Measurements from ENCODE around the gene COL28A1.

The COL28A1 gene

GRCh38 chr7:7519528-7519927 is 16.1 kb downstream of the COL28A1 start:
- H3K4me3 ChIP-seq (ENCODE audit: low read length): no peak overlapping the region
- TF ChIP-seq ZNF274 (IDR thresholded peaks at IDR 0.05; ENCODE audit: low read depth, low read length): no peak

- no peak overlapping the region for H3K4me3 ChIP-seq (ENCODE audit: low read length)
- TF ChIP-seq ZNF274 (IDR thresholded peaks at IDR 0.05; ENCODE audit: low read depth, low read length): no peak
Observed at GRCh38 chr7:7519056-7519455, 16.6 kb downstream of the COL28A1 start.

- H3K4me3 ChIP-seq (ENCODE audit: low read length): no peak overlapping the region
- no peak for TF ChIP-seq ZNF274 (IDR thresholded peaks at IDR 0.05; ENCODE audit: low read depth, low read length)
Observed at GRCh38 chr7:7517754-7518153, 17.9 kb downstream of the COL28A1 start.

DNA sequence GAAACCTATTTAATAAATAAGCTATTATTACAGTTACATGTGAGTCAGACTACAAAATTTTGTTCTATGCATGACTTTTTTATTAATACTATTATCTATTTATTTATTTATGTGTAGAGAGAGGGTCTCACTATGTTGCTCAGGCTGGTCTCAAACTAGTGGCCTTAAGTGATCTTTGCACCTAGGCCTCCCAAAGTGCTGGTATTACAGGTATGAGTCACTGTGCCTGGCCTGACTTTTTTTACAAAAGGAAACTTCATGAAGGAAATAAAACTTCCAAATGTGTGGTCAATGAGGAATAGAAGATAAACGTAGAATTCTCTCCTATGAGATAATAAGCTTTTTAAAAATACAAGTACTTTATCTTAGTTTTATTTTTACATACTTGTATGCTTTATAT is 19.0 kb downstream of the COL28A1 start:
- TF ChIP-seq ZNF274 (IDR thresholded peaks at IDR 0.05; ENCODE audit: low read depth, low read length): no peak
- H3K4me3 ChIP-seq (ENCODE audit: low read length): no peak overlapping the region

GRCh38 chr7:7516156-7516555 is 19.5 kb downstream of the COL28A1 start:
- no peak for TF ChIP-seq ZNF274 (IDR thresholded peaks at IDR 0.05; ENCODE audit: low read depth, low read length)

DNA sequence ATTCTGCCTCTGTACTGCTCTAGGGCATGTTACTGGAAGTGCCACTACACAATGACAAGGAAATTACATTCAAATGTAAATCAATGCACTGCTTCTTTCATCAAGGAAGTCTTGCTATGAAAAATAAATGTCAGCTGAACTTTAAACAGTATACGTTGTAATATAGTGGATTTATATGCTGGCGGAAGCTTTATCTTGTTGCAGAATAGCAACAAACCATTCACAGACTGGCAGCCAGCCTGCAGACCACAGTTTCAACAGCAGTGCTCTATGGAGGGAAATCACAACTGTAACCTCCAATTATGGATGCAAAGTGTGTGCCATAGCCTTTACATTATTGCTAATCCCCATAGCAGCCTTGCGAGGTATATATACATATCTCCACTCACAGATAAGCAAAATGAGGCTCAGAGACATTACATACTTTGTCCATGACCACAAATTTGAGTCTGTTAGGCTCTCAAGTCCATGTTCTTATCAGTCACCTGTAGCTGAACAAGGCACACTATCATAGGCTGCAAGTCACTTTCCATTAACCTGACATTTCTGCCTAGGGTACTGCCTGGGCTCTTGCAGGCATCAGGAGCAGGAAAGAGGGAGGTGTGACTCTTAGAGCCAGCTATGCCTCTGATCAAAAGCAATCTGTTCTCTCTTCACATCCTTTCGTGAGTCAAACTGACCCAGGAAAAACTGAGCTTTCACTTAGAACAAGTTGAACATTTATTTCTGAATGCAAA is 22.6 kb downstream of the COL28A1 start:
- H3K4me3 ChIP-seq (ENCODE audit: low read length): no peak overlapping the region
- TF ChIP-seq ZNF274 (IDR thresholded peaks at IDR 0.05; ENCODE audit: low read depth, low read length): no peak

More at GRCh38 chr7:7516156-7516555, 19.5 kb downstream of the COL28A1 start:
- H3K4me3 ChIP-seq (ENCODE audit: low read length): no peak overlapping the region

GRCh38 chr7:7510794-7511193 is 24.9 kb downstream of the COL28A1 start:
- TF ChIP-seq ZNF274 (IDR thresholded peaks at IDR 0.05; ENCODE audit: low read depth, low read length): no peak

GRCh38 chr7:7505915-7506314 is 29.8 kb downstream of the COL28A1 start:
- TF ChIP-seq ZNF274 (IDR thresholded peaks at IDR 0.05; ENCODE audit: low read depth, low read length): no peak
- no peak overlapping the region for H3K4me3 ChIP-seq (ENCODE audit: low read length)

More at GRCh38 chr7:7510794-7511193, 24.9 kb downstream of the COL28A1 start:
- H3K4me3 ChIP-seq (ENCODE audit: low read length): no peak overlapping the region

DNA sequence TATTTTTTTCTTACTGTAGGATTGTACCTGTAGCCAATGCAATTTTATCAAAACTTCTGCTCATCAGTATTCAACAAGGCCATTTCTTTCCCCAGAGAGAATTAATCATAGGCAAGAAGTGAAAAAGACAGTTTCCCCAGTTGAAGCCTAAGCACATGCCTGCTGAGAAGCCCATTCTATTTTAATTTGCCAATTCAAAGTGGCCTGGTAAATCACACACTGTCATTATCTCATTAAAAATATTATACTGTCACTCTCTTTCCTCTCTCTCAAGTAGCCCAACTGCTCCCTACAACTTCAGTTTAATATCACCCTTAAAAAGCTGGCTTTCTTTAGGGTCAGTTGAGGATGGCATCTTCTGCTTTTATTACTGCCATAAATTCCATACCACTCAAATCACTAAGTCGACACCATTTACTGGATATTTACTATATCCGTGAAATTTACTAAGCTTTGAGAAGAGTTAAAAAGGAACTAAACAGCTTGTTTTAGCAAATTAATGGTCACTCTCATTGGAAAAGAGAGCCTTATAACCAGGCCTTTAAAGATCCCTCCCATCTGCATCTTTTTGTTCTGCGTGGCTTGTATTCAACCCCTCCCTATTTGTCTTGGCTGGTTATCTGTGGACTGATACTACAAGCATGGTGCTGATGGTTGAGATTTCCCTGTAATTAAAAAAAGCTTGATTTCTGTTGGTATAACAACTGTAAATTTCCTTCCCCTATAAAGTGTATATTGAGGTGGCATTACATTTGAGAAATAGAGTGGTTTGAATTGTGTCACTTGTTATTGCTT is 30.6 kb downstream of the COL28A1 start:
- no peak overlapping the region for H3K4me3 ChIP-seq (ENCODE audit: low read length)
- TF ChIP-seq ZNF274 (IDR thresholded peaks at IDR 0.05; ENCODE audit: low read depth, low read length): no peak

- no peak overlapping the region for H3K4me3 ChIP-seq (ENCODE audit: low read length)
- no peak for TF ChIP-seq ZNF274 (IDR thresholded peaks at IDR 0.05; ENCODE audit: low read depth, low read length)
Observed at GRCh38 chr7:7499892-7500291, 35.8 kb downstream of the COL28A1 start.

DNA sequence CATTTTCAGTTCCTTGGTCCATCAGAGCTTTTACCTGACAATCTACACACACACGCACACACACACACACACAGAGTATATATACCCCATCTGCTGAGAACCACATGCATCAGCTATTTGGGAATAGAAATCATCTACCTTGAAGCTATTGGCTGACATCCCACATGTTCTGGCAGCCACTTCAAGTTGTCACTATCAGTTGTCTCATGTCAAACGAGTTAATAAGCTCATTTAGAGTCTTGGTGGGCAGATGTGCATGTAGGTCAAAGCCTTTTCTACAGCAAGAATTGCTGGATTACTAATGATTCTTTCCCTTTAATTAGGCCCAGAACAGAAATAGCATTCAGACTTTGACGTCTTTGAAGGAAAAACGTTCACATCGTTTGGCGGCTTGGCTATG is 36.8 kb downstream of the COL28A1 start:
- no peak overlapping the region for H3K4me3 ChIP-seq (ENCODE audit: low read length)
- no peak for TF ChIP-seq ZNF274 (IDR thresholded peaks at IDR 0.05; ENCODE audit: low read depth, low read length)

DNA sequence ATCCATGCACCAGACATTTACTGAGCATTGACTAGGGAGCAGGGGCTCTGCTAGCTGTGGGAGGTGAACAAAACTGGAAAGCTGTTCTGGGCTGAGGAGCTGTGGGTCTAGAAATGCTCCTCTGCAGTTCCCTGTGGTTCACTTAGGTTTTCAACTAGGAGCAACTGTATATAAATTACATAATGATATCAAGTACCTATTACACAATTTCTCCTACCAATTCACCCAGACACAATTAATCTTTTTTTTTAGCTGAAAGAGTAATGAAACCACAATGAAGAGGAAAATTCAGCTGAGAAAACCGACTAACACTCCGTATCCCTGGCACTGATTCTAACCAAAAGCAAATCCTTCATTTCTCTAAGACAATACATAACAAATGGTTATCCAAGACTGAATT is 39.4 kb downstream of the COL28A1 start:
- no peak overlapping the region for H3K4me3 ChIP-seq (ENCODE audit: low read length)
- no peak for TF ChIP-seq ZNF274 (IDR thresholded peaks at IDR 0.05; ENCODE audit: low read depth, low read length)

GRCh38 chr7:7495171-7495570 is 40.5 kb downstream of the COL28A1 start:
- no peak for TF ChIP-seq ZNF274 (IDR thresholded peaks at IDR 0.05; ENCODE audit: low read depth, low read length)
- no peak overlapping the region for H3K4me3 ChIP-seq (ENCODE audit: low read length)

DNA sequence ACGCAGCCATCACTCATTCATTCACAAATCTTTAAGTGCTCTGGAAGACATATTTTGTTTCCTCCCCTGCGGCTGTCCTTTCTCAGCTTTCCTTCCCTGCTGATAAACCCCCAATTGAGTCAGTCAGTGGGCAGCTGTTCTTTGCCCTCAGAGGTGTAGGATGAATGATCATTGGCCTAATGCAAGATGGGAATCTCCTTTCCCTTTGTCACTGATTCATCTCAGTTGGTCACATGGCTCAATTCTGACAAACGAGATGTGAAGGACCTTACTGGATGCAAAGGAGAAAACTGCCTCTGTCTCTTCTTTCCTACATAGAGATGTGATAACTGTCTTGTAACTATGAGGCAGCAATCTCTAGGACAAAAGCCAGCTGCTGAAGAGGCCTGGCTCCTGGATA is 44.6 kb downstream of the COL28A1 start:
- TF ChIP-seq ZNF274 (IDR thresholded peaks at IDR 0.05; ENCODE audit: low read depth, low read length): no peak

GRCh38 chr7:7490003-7490402 is 45.7 kb downstream of the COL28A1 start:
- no peak overlapping the region for H3K4me3 ChIP-seq (ENCODE audit: low read length)
- no peak for TF ChIP-seq ZNF274 (IDR thresholded peaks at IDR 0.05; ENCODE audit: low read depth, low read length)

More for the DNA sequence above, 44.6 kb downstream of the COL28A1 start:
- no peak overlapping the region for H3K4me3 ChIP-seq (ENCODE audit: low read length)
